SK-N-SH (cell line): Measurements from ENCODE around the gene ERVH48-1. TPM values are rescaled to one million over a fixed set of nuclear protein-coding genes. Genes with fewer than 3 reads are reported as not detected.
"Not testable (repeated sequence)": the region's sequence is repeated elsewhere in the genome, so short reads cannot be mapped to it uniquely, and the experiment has no call there.

Experiments
- CTCF ChIA-PET: fragments of 300-600, 350-600 bp; formaldehyde crosslinking; extraction: SDS; loops from one replicate; lab custom pipeline; 2021; lab: Yijun Ruan, JAX
- POLR2A ChIA-PET: fragments of 350-600 bp; sonication (Branson Sonifier 250); formaldehyde crosslinking; extraction: SDS; loops from one replicate; lab custom pipeline; 2020; ENCODE audit warnings: antibody characterized with exemption, inconsistent platforms; lab: Yijun Ruan, JAX
- DNase-seq: peaks from one replicate; pipeline ENCODE4 v3.0.0; 2012
- H2AFZ ChIP-seq: fragments of 200-600 bp; sonication (generic); 2 replicates; pipeline ENCODE4 v1.8.1; 2016; ENCODE audit warnings: antibody characterized with exemption, mild to moderate bottlenecking, low read depth
- H3F3A ChIP-seq: fragments of 200-600 bp; sonication (generic); replicated peaks from 2 replicates; pipeline ENCODE3; 2016; ENCODE audit warnings: antibody characterized with exemption, mild to moderate bottlenecking; ENCODE audit not compliant: insufficient read depth
- H3K27ac ChIP-seq, 2 experiments: fragments of 200-500 bp in 1 of 2; fragments of 200-600 bp in 1 of 2; sonication (Bioruptor generic) in 1 of 2; sonication (generic), shearing (Covaris generic) in 1 of 2; 2 replicates each; pipeline versions ENCODE4 v1.5.1 to v1.6.1; 2014 to 2016; ENCODE audit warnings: low read depth in 2 of 2, inconsistent platforms in 1 of 2, low read length in 1 of 2, mild to moderate bottlenecking in 1 of 2, mixed read lengths in 1 of 2
- H3K27me3 ChIP-seq: fragments of 200-600 bp; sonication (generic), shearing (Covaris generic); 2 replicates; pipeline ENCODE4 v1.6.1; 2016; ENCODE audit warnings: mixed run types; ENCODE audit not compliant: insufficient read depth
- H3K36me3 ChIP-seq, 2 experiments: fragments of 200-500 bp in 1 of 2; fragments of 200-600 bp in 1 of 2; sonication (Bioruptor generic) in 1 of 2; sonication (generic) in 1 of 2; replicated peaks in 1 of 2; 2 replicates each; pipeline versions ENCODE3 to v1.5.1; 2014 to 2016; ENCODE audit warnings: low read length in 1 of 2, mild to moderate bottlenecking in 1 of 2; ENCODE audit not compliant: insufficient read depth in 2 of 2, control insufficient read depth in 1 of 2
- H3K4me1 ChIP-seq, 2 experiments: fragments of 200-500 bp in 1 of 2; fragments of 200-600 bp in 1 of 2; sonication (Bioruptor generic) in 1 of 2; sonication (generic), shearing (Covaris generic) in 1 of 2; 2 replicates each; pipeline versions ENCODE4 v1.5.1 to v1.6.1; 2014 to 2016; ENCODE audit warnings: low read depth in 1 of 2, low read length in 1 of 2, mixed run types in 1 of 2; ENCODE audit not compliant: insufficient read depth in 2 of 2, control insufficient read depth in 1 of 2
- H3K4me2 ChIP-seq: fragments of 200-600 bp; sonication (generic), shearing (Covaris generic); 2 replicates; pipeline ENCODE4 v1.6.1; 2017; ENCODE audit warnings: mixed run types
- H3K4me3 ChIP-seq, 2 experiments: fragments of 200-500 bp in 1 of 2; fragments of 200-600 bp in 1 of 2; sonication (Bioruptor generic) in 1 of 2; sonication (generic), shearing (Covaris generic) in 1 of 2; 2 replicates each; pipeline versions ENCODE4 v1.5.1 to v1.8.1; 2014 to 2016; ENCODE audit warnings: low read depth in 2 of 2, inconsistent platforms in 1 of 2, low read length in 1 of 2, mild to moderate bottlenecking in 1 of 2, mixed read lengths in 1 of 2, moderate library complexity in 1 of 2
- H3K79me2 ChIP-seq: fragments of 200-600 bp; sonication (generic); 2 replicates; pipeline ENCODE4 v1.8.1; 2017; ENCODE audit warnings: mild to moderate bottlenecking; ENCODE audit not compliant: insufficient read depth
- H3K9ac ChIP-seq: fragments of 200-600 bp; sonication (generic); 2 replicates; pipeline ENCODE4 v1.6.1; 2017; ENCODE audit warnings: mixed run types
- H3K9me2 ChIP-seq: fragments of 200-600 bp; sonication (generic); 2 replicates; pipeline ENCODE4 v1.6.1; 2017; ENCODE audit warnings: mixed run types
- H3K9me3 ChIP-seq: fragments of 200-600 bp; sonication (generic); 2 replicates; pipeline ENCODE4 v1.6.1; 2017; ENCODE audit warnings: mixed run types, mild to moderate bottlenecking, moderate library complexity
- H4K20me1 ChIP-seq: fragments of 200-600 bp; sonication (generic); 2 replicates; pipeline ENCODE4 v1.6.1; 2017; ENCODE audit warnings: mild to moderate bottlenecking, mixed run types; ENCODE audit not compliant: insufficient read depth
- CHD2 ChIP-seq: fragments of 150-350 bp; IDR thresholded peaks from 2 replicates; pipeline ENCODE4 v1.6.1; 2018; ENCODE audit warnings: low read length; ENCODE audit not compliant: partially characterized antibody
- ELF1 ChIP-seq: IDR thresholded peaks from 2 replicates; pipeline ENCODE4 v1.4.0; 2012
- EZH2phosphoT487 ChIP-seq: fragments of 200-600 bp; sonication (generic); IDR thresholded peaks from 2 replicates; pipeline ENCODE4 v1.6.1; 2017; ENCODE audit warnings: low read depth, mixed run types, mild to moderate bottlenecking, antibody characterized with exemption, moderate library complexity, borderline replicate concordance
- FOSL2 ChIP-seq: IDR thresholded peaks from 2 replicates; pipeline ENCODE4 v1.4.0; 2012; ENCODE audit warnings: low read depth, mild to moderate bottlenecking, moderate library complexity, borderline replicate concordance
- GABPA ChIP-seq: IDR thresholded peaks from 2 replicates; pipeline ENCODE4 v1.4.0; 2012; ENCODE audit warnings: low read depth, mild to moderate bottlenecking
- GATA2 ChIP-seq: sonication (generic); formaldehyde crosslinking; IDR thresholded peaks from 2 replicates; pipeline ENCODE4 v1.5.0; 2020; ENCODE audit warnings: mild to moderate bottlenecking, missing genetic modification reagents
- MEF2A ChIP-seq: IDR thresholded peaks from 2 replicates; pipeline ENCODE4 v1.4.0; 2012; ENCODE audit warnings: low read depth, borderline replicate concordance
- NFIC ChIP-seq: IDR thresholded peaks from 2 replicates; pipeline ENCODE4 v1.4.0; 2012; ENCODE audit warnings: borderline replicate concordance
- RAD21 ChIP-seq: IDR thresholded peaks from 2 replicates; pipeline ENCODE4 v1.6.1; 2012; ENCODE audit warnings: mild to moderate bottlenecking, low read length
- RCOR1 ChIP-seq: fragments of 150-350 bp; IDR thresholded peaks from 2 replicates; pipeline ENCODE4 v1.6.1; 2017; ENCODE audit warnings: antibody characterized with exemption, low read length
- TAF1 ChIP-seq: IDR thresholded peaks from 2 replicates; pipeline ENCODE4 v1.6.1; 2012; ENCODE audit warnings: low read depth, mild to moderate bottlenecking, low read length, moderate library complexity, borderline replicate concordance
- TEAD4 ChIP-seq: IDR thresholded peaks from 2 replicates; pipeline ENCODE4 v1.4.0; 2012; ENCODE audit warnings: mild to moderate bottlenecking, borderline replicate concordance; ENCODE audit not compliant: insufficient read depth
- WGBS: methylation state at CpG from one replicate; pipeline ENCODE4 v1.1.6; 2017; ENCODE audit warnings: low lambda C conversion rate; 5-methylcytosine and 5-hydroxymethylcytosine counted together
- polyA plus RNA-seq, 3 experiments: library from polyadenylated mRNA; depleted of rRNA; stranded (reverse); fragments of >200 nt; gene quantifications; 2 replicates each; pipeline ENCODE4 v1.2.3, GENCODE V29; 2012

ERVH48-1 gene
- polyA plus RNA-seq, 1 of the 3 experiments (the other 2 are of a cell fraction): not detected

DNA sequence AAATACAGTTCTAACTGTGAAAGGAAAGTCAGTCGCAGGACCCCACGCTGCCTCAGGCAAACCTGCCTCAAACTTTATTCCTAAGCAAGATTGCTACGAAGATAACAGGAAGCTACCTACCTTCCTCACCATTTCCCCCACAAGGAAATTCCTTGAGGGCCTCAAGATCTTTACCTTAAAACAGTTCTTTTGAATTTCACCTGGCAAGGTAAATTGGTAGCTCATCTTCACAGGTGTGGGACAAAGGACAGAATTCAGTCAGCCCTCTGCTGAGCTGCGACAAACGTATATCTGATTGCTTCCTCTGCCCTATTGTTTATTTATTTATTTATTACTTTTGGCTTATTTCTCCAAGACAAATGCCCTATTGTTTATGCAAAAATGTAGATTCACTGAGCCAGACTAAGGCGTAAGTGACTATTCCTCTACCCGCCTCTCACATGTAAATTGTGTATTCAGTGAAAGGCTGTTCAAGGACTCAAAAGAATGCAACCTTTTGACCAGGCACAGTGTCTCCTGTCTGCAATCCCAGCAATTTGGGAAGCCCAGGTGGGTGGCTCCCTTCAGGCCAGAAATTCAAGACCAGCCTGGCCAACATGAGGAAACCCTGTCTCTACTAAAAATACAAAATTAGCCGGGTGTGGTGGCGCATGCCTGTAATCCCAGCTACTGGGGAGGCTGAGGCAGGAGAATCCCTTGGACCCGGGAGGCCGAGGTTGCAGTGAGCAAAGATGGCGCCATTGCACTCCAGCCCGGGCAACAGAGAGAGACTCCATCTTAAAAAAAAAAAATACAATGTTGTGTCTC is 31.6 kb upstream of the ERVH48-1 start:
- Histone ChIP-seq H3K9me2 (no peaks in the 10 kb centered on the region), H4K20me1 (no peaks in the 10 kb centered on the region), H3F3A (no peaks in the 10 kb centered on the region), H3K27ac (no peak overlapping the region), H3K9ac (no peak overlapping the region), H2AFZ (no peak overlapping the region), H3K27me3 (no peaks in the 10 kb centered on the region), H3K36me3 (no peaks in the 10 kb centered on the region), H3K9me3 (no peaks in the 10 kb centered on the region), H3K4me2 (no peak overlapping the region), H3K4me3 (no peak overlapping the region), H3K4me1 (no peaks in the 10 kb centered on the region), H3K79me2 (no peaks in the 10 kb centered on the region)
- no peak for TF ChIP-seq FOSL2
- TF ChIP-seq GATA2 (CRISPR knock-in tag): no peak
- no peak for TF ChIP-seq RCOR1
- no peak for TF ChIP-seq TAF1
- ChIA-PET POLR2A (no interaction called here), CTCF (no interaction called here)
- DNase-seq: no peak
- 86% methylated on average over 13 of the region's 13 CpGs for WGBS

DNA sequence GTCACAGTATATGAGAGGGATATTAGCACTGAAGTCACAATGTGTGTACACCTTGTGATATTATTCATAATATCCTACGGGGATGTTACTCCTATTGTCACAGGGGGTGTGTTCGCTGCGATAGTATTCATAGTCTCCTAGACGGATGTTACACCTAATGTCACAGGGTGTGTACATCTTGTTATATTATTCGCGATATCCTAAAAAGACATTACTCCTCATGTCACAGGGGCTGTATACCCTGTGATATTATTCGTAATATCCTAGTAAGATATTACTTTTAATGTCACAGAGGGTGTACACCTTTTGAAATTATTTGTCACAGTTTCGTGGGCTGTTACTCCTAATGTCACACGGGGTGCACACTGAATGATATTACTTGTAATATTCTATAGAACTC is 25.8 kb upstream of the ERVH48-1 start:
- 70% methylated on average over 9 of the region's 9 CpGs for WGBS
- H3K4me1 ChIP-seq, H4K20me1 ChIP-seq, H3K36me3 ChIP-seq, POLR2A ChIA-PET, H3K27ac ChIP-seq, H3K9me3 ChIP-seq, CTCF ChIA-PET, H3K79me2 ChIP-seq, H3K4me2 ChIP-seq, H3F3A ChIP-seq, H2AFZ ChIP-seq, H3K9ac ChIP-seq, H3K4me3 ChIP-seq, H3K27me3 ChIP-seq, DNase-seq, H3K9me2 ChIP-seq: not testable (repeated sequence)

DNA sequence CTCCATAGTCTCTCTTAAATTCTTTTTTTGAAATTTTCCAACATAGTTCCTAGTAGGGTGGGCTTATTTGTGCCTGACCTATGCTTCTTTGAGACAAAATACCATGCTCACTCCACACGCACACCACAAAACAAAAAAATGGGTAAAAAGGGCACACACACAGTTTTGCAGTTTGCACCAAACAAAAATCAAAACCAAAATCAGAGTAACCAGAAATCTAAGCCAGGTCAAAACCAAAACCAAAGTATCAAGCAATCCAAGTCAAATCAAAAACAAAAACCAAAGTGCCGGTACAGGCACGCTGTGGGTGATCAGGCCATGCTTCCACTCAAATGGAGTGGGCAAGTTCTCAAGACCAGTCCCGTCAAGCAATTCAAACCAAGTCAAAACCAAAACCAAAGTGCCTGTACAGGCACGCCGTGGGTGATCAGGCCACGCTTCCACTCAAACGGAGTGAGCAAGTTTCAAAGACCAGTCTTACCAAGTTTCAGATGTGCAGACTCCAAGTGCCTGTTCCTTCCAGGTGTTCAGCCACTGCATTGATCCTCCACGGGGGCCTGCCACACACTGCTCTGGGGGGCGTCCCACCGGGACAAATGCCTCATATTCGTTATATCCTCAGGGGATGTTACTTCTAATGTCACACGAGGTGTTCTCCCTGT is 23.8 kb upstream of the ERVH48-1 start:
- H3K9ac ChIP-seq, POLR2A ChIA-PET: not testable (repeated sequence)

DNA sequence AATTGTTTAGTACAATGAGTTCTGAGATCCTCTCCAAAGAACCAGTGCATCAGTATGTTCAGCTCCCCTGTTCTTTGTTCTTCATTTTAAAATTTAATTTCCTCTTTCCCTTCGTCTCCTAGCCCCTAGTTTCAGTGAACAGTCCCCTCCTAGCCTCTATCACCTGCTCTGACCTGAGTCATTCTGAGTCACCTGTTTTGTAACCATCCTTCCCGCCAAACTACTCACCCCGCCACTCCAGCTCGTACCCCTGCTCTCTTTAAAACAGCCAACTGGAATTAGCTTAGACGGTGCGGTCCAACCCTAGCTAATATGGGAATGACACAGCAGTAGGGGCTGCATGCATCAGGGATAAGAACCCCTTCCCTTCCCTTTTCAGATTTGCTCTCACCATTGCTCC is 16.8 kb upstream of the ERVH48-1 start:
- CTCF ChIA-PET: no interaction called here
- POLR2A ChIA-PET: no interaction called here
- H3K27me3 ChIP-seq: no peaks in the 10 kb centered on the region
- H3F3A ChIP-seq: peaks cover 10% of the 10 kb centered on the region
- DNase-seq: no peak
- WGBS: 75% methylated on average over 6 of the region's 6 CpGs
- peaks cover 0 to 6% of the 10 kb centered on the region in 2 experiments; a peak in 1 of 4 replicates for H3K4me1 ChIP-seq
- H4K20me1 ChIP-seq: no peaks in the 10 kb centered on the region
- H3K4me2 ChIP-seq: no peak overlapping the region
- H3K36me3 ChIP-seq: no peaks in the 10 kb centered on the region
- H3K79me2 ChIP-seq: no peaks in the 10 kb centered on the region
- no peak overlapping the region for H3K27ac ChIP-seq
- no peaks in the 10 kb centered on the region for H3K9me2 ChIP-seq
- no peak overlapping the region for H3K9ac ChIP-seq
- TF ChIP-seq TEAD4 (no peak), MEF2A (no peak), EZH2phosphoT487 (no peak), ELF1 (no peak), RAD21 (no peak), CHD2 (no peak), NFIC (no peak), GABPA (no peak)
- no peak overlapping the region for H3K4me3 ChIP-seq
- H3K9me3 ChIP-seq: no peaks in the 10 kb centered on the region
- no peak overlapping the region for H2AFZ ChIP-seq

More for the DNA sequence above, 23.8 kb upstream of the ERVH48-1 start:
- H3K27me3 ChIP-seq, H3K79me2 ChIP-seq, H3F3A ChIP-seq, H3K4me1 ChIP-seq, H3K36me3 ChIP-seq, H3K9me2 ChIP-seq, H3K9me3 ChIP-seq, H3K4me3 ChIP-seq, CTCF ChIA-PET, DNase-seq, H4K20me1 ChIP-seq, H2AFZ ChIP-seq, H3K27ac ChIP-seq, H3K4me2 ChIP-seq: not testable (repeated sequence)
- 59% methylated on average over 13 of the region's 13 CpGs for WGBS
